DOHH2 (cell line): ENCODE data around the gene DCANP1.

Experiments
- H3F3A ChIP-seq: fragments of 200-600 bp; sonication (generic), shearing (Covaris generic); 2 replicates; pipeline ENCODE4 v1.6.0; 2016; ENCODE audit warnings: antibody characterized with exemption, mild to moderate bottlenecking; ENCODE audit not compliant: control insufficient read depth, insufficient read depth
- H3K27ac ChIP-seq: fragments of 200-600 bp; sonication (generic); 2 replicates; pipeline ENCODE4 v1.5.1; 2014; ENCODE audit warnings: low read depth, mild to moderate bottlenecking, low read length, moderate library complexity
- H3K27me3 ChIP-seq: fragments of 200-600 bp; sonication (generic); 2 replicates; pipeline ENCODE4 v1.6.1; 2014; ENCODE audit warnings: mild to moderate bottlenecking, low read length, mixed read lengths; ENCODE audit not compliant: control insufficient read depth
- H3K36me3 ChIP-seq: fragments of 200-600 bp; sonication (generic); 2 replicates; pipeline ENCODE4 v1.6.1; 2014; ENCODE audit warnings: mild to moderate bottlenecking, low read length, moderate library complexity, mixed read lengths; ENCODE audit not compliant: control insufficient read depth
- H3K4me1 ChIP-seq: fragments of 200-600 bp; sonication (generic); 2 replicates; pipeline ENCODE4 v1.6.1; 2014; ENCODE audit warnings: mild to moderate bottlenecking, low read length, mixed read lengths; ENCODE audit not compliant: control insufficient read depth
- H3K4me2 ChIP-seq: fragments of 200-600 bp; sonication (generic); 2 replicates; pipeline ENCODE4 v1.6.0; 2014; ENCODE audit warnings: mild to moderate bottlenecking, low read length, moderate library complexity
- H3K4me3 ChIP-seq: fragments of 200-600 bp; sonication (generic); 2 replicates; pipeline ENCODE4 v1.5.1; 2014; ENCODE audit warnings: mild to moderate bottlenecking, low read length, mixed read lengths
- H3K79me2 ChIP-seq: fragments of 200-600 bp; sonication (generic); 2 replicates; pipeline ENCODE4 v1.6.1; 2014; ENCODE audit warnings: mild to moderate bottlenecking, low read length, mixed read lengths; ENCODE audit not compliant: control insufficient read depth
- H3K9me2 ChIP-seq: fragments of 200-600 bp; sonication (generic); replicated peaks from 2 replicates; pipeline ENCODE4 v1.6.1; 2014; ENCODE audit warnings: mild to moderate bottlenecking, low read length, mixed read lengths; ENCODE audit not compliant: control insufficient read depth
- H3K9me3 ChIP-seq: fragments of 200-600 bp; sonication (generic); 2 replicates; pipeline ENCODE4 v1.6.1; 2014; ENCODE audit warnings: antibody characterized with exemption, low read length, mixed read lengths; ENCODE audit not compliant: control insufficient read depth, insufficient read depth
- H4K20me1 ChIP-seq: fragments of 200-600 bp; sonication (generic); 2 replicates; pipeline ENCODE4 v1.6.0; 2014; ENCODE audit warnings: low read depth, mild to moderate bottlenecking, antibody characterized with exemption, low read length, moderate library complexity; ENCODE audit not compliant: control insufficient read depth, insufficient read depth
- EZH2phosphoT487 ChIP-seq: fragments of 200-600 bp; sonication (generic); IDR thresholded peaks from 2 replicates; pipeline ENCODE4 v1.6.1; 2017; ENCODE audit warnings: borderline replicate concordance, mild to moderate bottlenecking, antibody characterized with exemption, low read length, moderate library complexity, mixed read lengths
- TF ChIP-seq, protein P1 (sequence below): fragments of 200-600 bp; sonication (generic); IDR thresholded peaks from one replicate; pipeline ENCODE4 v1.5.1; 2014; ENCODE audit warnings: antibody characterized with exemption, mild to moderate bottlenecking, low read depth, low read length; ENCODE audit not compliant: poor library complexity, severe bottlenecking

DCANP1 gene

DNA sequence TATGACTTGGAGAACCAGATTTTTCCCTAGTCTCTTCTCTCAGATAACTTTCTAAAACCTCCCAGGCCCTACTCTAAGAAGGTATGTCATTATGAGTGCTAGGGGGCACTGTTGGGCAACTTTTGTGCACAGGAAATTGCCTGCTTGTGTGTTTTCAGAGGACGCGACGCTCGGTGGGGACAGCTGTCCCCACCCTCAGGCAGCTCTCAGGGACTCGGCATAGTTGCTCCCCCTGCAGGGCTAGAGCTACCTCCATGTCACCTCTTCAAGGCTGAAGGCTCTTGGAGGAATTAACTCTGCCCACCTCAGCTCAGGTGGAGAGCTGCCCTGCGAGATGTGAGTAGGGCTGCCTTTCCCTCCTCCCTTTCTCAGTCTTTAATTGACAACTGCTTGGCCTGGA is 15.2 kb upstream of the DCANP1 start:
- no peak overlapping the region for H3K4me2 ChIP-seq
- H3K9me3 ChIP-seq, result no peaks in the 10 kb centered on the region
- H3K4me3 ChIP-seq, result no peak overlapping the region
- H3K27me3 ChIP-seq, result peaks cover 21% of the 10 kb centered on the region
- no peaks in the 10 kb centered on the region for H3K9me2 ChIP-seq
- no peak overlapping the region for H3K27ac ChIP-seq
- H3K4me1 ChIP-seq, result no peaks in the 10 kb centered on the region; the same call in 1 of the 2 replicates
- H3K79me2 ChIP-seq, result no peaks in the 10 kb centered on the region
- TF ChIP-seq EZH2phosphoT487, result no peak
- TF ChIP-seq, protein P1, sequence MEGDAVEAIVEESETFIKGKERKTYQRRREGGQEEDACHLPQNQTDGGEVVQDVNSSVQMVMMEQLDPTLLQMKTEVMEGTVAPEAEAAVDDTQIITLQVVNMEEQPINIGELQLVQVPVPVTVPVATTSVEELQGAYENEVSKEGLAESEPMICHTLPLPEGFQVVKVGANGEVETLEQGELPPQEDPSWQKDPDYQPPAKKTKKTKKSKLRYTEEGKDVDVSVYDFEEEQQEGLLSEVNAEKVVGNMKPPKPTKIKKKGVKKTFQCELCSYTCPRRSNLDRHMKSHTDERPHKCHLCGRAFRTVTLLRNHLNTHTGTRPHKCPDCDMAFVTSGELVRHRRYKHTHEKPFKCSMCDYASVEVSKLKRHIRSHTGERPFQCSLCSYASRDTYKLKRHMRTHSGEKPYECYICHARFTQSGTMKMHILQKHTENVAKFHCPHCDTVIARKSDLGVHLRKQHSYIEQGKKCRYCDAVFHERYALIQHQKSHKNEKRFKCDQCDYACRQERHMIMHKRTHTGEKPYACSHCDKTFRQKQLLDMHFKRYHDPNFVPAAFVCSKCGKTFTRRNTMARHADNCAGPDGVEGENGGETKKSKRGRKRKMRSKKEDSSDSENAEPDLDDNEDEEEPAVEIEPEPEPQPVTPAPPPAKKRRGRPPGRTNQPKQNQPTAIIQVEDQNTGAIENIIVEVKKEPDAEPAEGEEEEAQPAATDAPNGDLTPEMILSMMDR, result peak; percentile 86
- no peaks in the 10 kb centered on the region for H3F3A ChIP-seq
- no peaks in the 10 kb centered on the region for H3K36me3 ChIP-seq
- no peaks in the 10 kb centered on the region for H4K20me1 ChIP-seq

DNA sequence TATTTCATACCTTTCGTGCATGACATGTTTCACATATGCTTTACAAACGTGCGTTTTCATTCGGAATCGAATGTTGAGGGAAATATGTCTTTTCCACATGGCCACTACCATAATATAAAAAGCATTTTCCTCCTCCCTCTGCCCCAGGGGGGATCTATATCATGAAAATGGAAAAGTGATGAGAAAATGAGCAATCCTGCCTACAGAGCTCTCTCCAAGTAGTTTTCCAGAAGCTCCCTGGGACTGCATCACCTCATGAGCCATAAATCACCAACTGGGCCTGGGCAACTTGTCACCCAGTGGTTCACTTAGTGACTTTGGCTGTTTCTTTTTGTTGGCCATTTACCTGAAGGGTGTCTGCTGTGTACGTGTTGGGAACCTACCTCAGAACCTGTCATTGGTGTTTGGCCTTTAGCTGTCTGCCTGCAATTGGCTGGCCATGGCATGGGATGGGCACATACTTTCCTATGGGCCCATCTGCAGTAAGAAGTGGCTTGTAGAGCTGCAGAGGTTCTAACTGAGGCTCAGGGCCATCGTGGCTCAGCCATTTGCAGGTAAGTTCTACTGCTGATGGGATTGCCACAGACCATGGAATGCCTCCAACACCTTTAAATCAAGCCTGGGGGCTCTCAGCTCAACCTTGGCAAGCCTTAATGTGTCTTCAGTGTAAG is 14.5 kb upstream of the DCANP1 start:
- H3K79me2 ChIP-seq, result no peaks in the 10 kb centered on the region
- H3K9me2 ChIP-seq, result no peaks in the 10 kb centered on the region
- H3K4me1 ChIP-seq, result no peaks in the 10 kb centered on the region; the same call in 1 of the 2 replicates
- no peak overlapping the region for H3K27ac ChIP-seq
- no peaks in the 10 kb centered on the region for H3K36me3 ChIP-seq
- no peaks in the 10 kb centered on the region for H4K20me1 ChIP-seq
- no peaks in the 10 kb centered on the region for H3K9me3 ChIP-seq
- no peak overlapping the region for H3K4me2 ChIP-seq
- H3K27me3 ChIP-seq, result peaks cover 23% of the 10 kb centered on the region
- TF ChIP-seq, protein P1, result no peak
- no peak for TF ChIP-seq EZH2phosphoT487
- no peaks in the 10 kb centered on the region for H3F3A ChIP-seq
- H3K4me3 ChIP-seq, result no peak overlapping the region

DNA sequence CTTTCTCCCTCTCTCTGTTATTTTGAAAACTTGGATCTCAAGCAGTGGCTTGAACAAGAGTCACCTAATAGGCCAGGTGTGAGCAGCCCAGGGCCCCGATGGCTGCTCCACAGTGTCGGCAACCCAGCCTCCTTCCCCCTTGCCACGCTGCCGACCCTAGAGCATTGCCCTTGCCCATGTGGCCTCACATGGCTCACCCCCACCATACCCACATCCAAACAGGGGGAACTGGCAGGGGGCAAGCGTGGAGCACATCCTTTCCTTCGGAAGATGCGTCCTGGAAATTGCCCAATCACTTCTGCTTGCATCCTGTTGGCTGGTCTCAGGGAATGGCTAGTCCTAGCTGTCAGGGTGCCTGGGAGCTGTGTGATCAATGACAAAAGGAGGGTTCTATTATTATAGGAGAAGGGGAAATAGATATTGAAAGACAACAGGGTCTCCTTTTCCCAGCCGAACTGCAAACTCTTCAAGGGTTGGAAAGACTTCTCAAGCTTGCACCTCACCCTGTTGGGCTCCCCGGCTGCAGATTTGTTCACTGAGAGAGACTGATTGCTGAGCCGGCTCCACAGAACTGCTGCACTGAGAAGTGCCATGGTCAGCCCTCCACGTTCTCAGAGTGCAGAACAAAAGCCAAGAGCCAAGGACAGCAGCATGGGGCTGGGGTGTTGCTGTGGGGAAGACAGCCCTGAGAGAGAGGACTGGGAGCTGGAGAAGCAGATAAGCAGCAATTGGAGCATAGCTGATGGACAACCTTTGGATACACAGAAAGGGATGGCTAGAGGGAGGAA is 13.3 kb upstream of the DCANP1 start:
- no peaks in the 10 kb centered on the region for H3K79me2 ChIP-seq
- no peaks in the 10 kb centered on the region for H3F3A ChIP-seq
- no peaks in the 10 kb centered on the region for H3K9me2 ChIP-seq
- H3K27me3 ChIP-seq, result peaks cover 20% of the 10 kb centered on the region
- no peak overlapping the region for H3K4me2 ChIP-seq
- no peaks in the 10 kb centered on the region for H3K4me1 ChIP-seq
- no peak overlapping the region for H3K4me3 ChIP-seq
- no peak for TF ChIP-seq EZH2phosphoT487
- TF ChIP-seq, protein P1, result no peak
- H3K27ac ChIP-seq, result no peak overlapping the region
- no peaks in the 10 kb centered on the region for H3K9me3 ChIP-seq
- no peaks in the 10 kb centered on the region for H3K36me3 ChIP-seq
- no peaks in the 10 kb centered on the region for H4K20me1 ChIP-seq
